ENCODE data around the gene AAK1. TPM values are rescaled to one million over a fixed set of nuclear protein-coding genes. Genes with fewer than 3 reads are reported as not detected.

The AAK1 gene
- total RNA-seq, 3 donors from 2014 or later (not counting 1 experiment from before 2014, with no cell fraction given): 174 to 249 (median 204) TPM

- ATAC-seq: no peak
- Histone ChIP-seq H3K27me3 (ENCODE audit: control insufficient read depth, insufficient read depth, low read length) (no peaks in the 10 kb centered on the region), H3K4me3 (ENCODE audit: low read length) (no peak overlapping the region), H3K9me3 (ENCODE audit: control insufficient read depth, insufficient read depth, low read length) (no peaks in the 10 kb centered on the region), H3K4me1 (ENCODE audit: control insufficient read depth, insufficient read depth, low read length) (no peaks in the 10 kb centered on the region), H3K27ac (ENCODE audit: low read length) (no peak overlapping the region), H3K36me3 (ENCODE audit: control insufficient read depth, insufficient read depth, low read length) (peaks cover 21% of the 10 kb centered on the region)
- H3K27me3 Mint-ChIP-seq (ENCODE audit: low read depth in 2 of 2): no peaks in the 10 kb centered on the region
- no peaks in the 10 kb centered on the region for H3K4me1 Mint-ChIP-seq
- no peaks in the 10 kb centered on the region for H3K9me3 Mint-ChIP-seq
- H3K36me3 Mint-ChIP-seq: no peaks in the 10 kb centered on the region
- no peak for DNase-seq
- H3K27ac Mint-ChIP-seq: no peak overlapping the region
- no peak for TF ChIP-seq CTCF (IDR thresholded peaks at IDR 0.05)
- intact Hi-C loops (cut with micrococcal nuclease): no loop called here
- no peak overlapping the region for H3K4me3 Mint-ChIP-seq
- no CpG with 5 or more reads among the region's 1 CpG for WGBS (ENCODE audit: insufficient coverage)
These were observed 227.4 kb downstream of the AAK1 start for GRCh38 chr2:69416147-69416546.

Other genes with a start within 250 kb of the AAK1 start
- 10 to 100 TPM; 21.4 to 25.0 (median 23.6) TPM for gene NFU1, start 206.3 kb downstream of the AAK1 start, total RNA-seq
- gene ANXA4, start 98.4 kb upstream of the AAK1 start, total RNA-seq: 10 to 100 TPM; 44.6 to 63.6 (median 55.8) TPM
- gene GMCL1, start 185.9 kb upstream of the AAK1 start, total RNA-seq: 10 to 100 TPM; 34.6 to 49.4 (median 35.9) TPM

Data from natural killer cell (primary cell).